ENCODE data around the gene DYRK2.

DYRK2 gene

DNA sequence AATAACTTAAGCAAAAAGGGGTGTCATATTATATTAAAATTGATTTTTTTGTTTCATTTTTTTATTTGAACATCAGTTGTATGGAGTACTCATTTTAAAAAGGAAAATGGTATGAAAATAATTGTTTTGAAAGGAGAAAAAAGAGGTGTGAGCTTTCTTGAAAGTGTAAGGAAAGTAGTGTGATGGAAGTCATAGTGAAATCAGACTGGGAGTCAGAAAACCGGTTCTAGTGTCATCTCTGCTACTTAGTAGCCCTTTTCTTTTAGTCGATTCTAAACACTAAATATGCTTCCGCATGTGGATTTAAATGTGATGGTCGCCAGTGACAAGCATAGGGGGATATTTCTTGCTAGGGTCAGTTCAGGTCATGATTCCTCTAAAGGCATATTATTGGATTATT, 1.8 kb upstream of the DYRK2 start:
- no peak for DNase-seq (ENCODE audit: low spot score)

DNA sequence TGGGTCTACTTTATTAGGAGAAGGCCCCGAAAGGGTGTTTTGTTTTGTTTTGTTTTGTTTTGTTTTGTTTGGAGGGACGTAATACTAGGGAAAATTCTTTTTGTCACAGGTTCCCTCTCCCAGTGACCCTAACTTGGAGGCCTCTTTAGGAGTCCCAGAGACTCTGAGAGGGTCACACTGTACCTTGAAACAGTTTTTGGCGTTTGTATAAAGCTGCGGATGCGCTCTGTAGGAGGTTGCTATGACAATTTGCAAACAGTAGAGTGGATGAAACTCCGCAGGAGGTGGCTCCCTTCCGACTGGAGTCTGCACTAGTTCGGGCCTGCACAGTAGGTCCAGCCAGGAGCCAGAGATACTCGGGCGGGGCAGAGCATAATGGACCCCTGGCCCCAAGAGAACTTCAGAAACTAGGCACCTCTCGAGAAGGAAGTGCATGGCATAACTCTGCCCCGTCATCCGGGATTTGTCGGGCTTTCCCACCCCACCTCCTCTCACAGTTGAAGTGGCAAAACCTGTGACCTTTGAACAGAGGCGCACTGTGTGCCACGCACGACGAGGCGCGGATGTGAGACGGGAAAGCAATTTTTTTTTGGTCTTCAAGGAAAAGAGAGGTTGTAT, 1.3 kb upstream of the DYRK2 start:
- DNase-seq (ENCODE audit: low spot score), result peak; percentile 34

GRCh38 chr12:67647799-67648520, 585 bp upstream of the DYRK2 start:
- peak; percentile 83 for DNase-seq (ENCODE audit: low spot score)

- DNase-seq (ENCODE audit: low spot score), result peak; percentile 39
These were observed 670 bp downstream of the DYRK2 start for GRCh38 chr12:67649261-67649569.

- DNase-seq (ENCODE audit: low spot score), result peak; percentile 77
These were observed 1.2 kb downstream of the DYRK2 start for GRCh38 chr12:67649570-67650387.

DNA sequence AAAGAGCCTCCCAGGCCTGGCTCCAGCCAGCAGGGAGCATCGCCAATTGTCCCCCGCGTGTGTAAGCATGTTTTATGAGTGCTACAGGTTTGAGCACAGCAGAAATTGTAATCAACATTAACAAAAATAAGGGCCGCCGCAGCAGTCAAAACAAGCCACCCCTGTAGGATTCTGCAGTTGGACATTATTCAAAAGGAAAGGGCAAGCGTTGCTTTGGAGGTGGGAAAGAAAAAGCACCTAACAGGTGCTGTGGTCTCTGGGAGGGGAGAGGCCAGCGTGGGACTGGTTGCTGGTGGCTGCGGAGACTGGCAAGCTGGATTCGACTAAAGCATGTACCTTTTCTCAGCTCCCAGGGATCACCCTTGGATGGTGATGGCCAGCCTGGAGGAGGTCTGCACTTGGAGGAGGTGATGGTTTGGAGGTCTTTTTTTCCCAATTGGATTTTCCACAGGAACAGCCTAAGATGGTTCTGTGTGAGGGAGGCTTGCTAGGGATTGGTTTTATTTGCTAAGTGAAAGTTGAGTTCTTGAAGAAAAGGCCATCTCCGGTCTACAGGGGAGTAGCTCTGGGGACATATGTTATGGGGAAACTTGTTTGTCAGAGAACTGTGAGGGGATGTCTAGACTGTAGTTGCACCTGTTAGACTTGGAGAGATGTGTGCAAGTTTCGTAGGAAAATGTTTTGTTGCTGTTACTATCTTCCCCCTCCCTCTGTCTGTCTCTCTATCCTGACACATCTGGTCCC, 2.0 kb downstream of the DYRK2 start:
- DNase-seq (ENCODE audit: low spot score), result no peak

GRCh38 chr12:67651132-67651695, 2.7 kb downstream of the DYRK2 start:
- peak; percentile 22 for DNase-seq (ENCODE audit: low spot score)

GRCh38 chr12:67655829-67656228, 7.3 kb downstream of the DYRK2 start:
- no peak for DNase-seq (ENCODE audit: low spot score)

GRCh38 chr12:67656251-67656650, 7.7 kb downstream of the DYRK2 start:
- DNase-seq (ENCODE audit: low spot score), result no peak

DNA sequence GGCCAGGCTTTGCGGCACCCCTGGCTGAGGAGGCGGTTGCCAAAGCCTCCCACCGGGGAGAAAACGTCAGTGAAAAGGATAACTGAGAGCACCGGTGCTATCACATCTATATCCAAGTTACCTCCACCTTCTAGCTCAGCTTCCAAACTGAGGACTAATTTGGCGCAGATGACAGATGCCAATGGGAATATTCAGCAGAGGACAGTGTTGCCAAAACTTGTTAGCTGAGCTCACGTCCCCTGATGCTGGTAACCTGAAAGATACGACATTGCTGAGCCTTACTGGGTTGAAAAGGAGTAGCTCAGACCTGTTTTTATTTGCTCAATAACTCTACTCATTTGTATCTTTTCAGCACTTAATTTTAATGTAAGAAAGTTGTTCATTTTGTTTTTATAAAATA, 9.9 kb downstream of the DYRK2 start:
- no peak for DNase-seq (ENCODE audit: low spot score)

GRCh38 chr12:67659292-67659691, 10.7 kb downstream of the DYRK2 start:
- DNase-seq (ENCODE audit: low spot score), result no peak

- DNase-seq (ENCODE audit: low spot score), result no peak
These were observed 12.9 kb downstream of the DYRK2 start for GRCh38 chr12:67661311-67662021.

GRCh38 chr12:67662910-67663538, 14.5 kb downstream of the DYRK2 start:
- DNase-seq (ENCODE audit: low spot score), result no peak

GRCh38 chr12:67664171-67664570, 15.6 kb downstream of the DYRK2 start:
- no peak for DNase-seq (ENCODE audit: low spot score)

- DNase-seq (ENCODE audit: low spot score), result no peak
These were observed 17.1 kb downstream of the DYRK2 start for GRCh38 chr12:67665679-67666078.

DNA sequence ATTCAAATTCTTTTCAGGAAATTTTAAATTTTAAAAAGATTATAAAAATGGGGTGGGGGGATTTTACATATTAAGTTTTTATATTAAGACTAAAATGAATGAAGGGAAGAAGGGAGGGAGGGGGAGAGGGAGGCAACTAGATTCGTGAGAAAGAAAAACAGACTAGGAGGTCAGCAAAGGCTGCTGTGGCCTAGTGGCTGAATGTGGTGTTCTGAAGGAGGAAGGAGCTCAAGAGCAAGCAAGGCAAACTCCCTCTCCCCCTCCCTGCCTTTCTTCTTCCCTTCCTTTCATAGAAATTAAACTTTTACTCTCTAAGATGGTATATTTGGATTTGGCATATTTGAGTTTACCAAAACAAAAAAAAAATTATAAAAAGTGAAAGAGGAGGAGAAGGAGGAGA, 18.1 kb downstream of the DYRK2 start:
- DNase-seq (ENCODE audit: low spot score), result no peak

DNA sequence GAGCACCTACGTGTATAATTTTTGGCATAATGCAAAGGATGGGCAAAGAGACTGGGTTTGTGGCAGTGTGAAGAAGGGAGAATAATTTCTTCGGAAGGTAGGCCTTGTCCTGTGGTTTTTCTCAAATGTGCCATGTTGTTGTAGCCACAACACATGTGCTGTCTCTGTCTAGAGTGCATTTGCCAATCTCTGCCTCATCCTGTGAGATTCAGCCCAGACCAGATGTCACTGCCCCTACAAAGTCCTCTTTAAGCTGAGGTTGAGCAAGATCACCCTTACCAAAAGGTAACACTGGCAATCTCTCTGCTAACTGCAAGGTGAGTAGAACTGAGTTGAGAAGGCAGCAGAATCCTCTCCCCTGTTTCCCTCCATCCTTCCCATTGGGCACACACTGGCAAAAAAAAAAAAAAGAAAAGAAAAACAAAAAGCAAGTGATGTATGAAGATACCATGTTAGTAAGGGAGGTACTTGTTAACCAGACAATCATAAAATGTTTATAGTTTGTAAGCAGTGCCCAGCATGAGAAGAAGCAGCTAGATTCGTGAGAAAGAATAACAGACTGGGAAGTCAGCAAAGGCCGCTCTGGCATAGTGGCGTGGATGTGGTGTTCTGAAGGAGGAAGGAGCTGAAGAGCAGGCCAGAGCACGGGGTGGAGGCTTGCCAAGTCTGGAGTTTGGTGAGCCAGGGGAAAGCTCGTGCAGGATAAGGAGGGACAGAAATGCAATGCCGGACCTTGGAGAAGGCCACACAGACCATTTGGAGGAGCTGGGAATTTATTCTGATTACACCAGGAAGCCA, 18.9 kb downstream of the DYRK2 start:
- DNase-seq (ENCODE audit: low spot score), result no peak

- DNase-seq (ENCODE audit: low spot score), result no peak
These were observed 20.8 kb downstream of the DYRK2 start for GRCh38 chr12:67669217-67669933.

- DNase-seq (ENCODE audit: low spot score), result no peak
These were observed 21.5 kb downstream of the DYRK2 start for GRCh38 chr12:67669934-67670631.
